ENCODE measurements around the gene SKP1.

The SKP1 gene

GRCh38 chr5:134128648-134128995 is 48.1 kb downstream of the SKP1 start:
- no peak for DNase-seq

- DNase-seq, result no peak
Observed at GRCh38 chr5:134127988-134128647, 48.6 kb downstream of the SKP1 start.

- DNase-seq, result no peak
Observed at GRCh38 chr5:134127376-134127861, 49.3 kb downstream of the SKP1 start.

GRCh38 chr5:134125039-134126015 is 51.4 kb downstream of the SKP1 start:
- DNase-seq, result peak; percentile 89

GRCh38 chr5:134124289-134125038 is 52.3 kb downstream of the SKP1 start:
- DNase-seq, result peak; percentile 84

- DNase-seq, result no peak
Observed at GRCh38 chr5:134123360-134123759, 53.4 kb downstream of the SKP1 start.

- no peak for DNase-seq
Observed at GRCh38 chr5:134122530-134122929, 54.2 kb downstream of the SKP1 start.

GRCh38 chr5:134120386-134121138 is 56.2 kb downstream of the SKP1 start:
- DNase-seq, result no peak

- no peak for DNase-seq
Observed at GRCh38 chr5:134119720-134120119, 57.0 kb downstream of the SKP1 start.

GRCh38 chr5:134118212-134118835 is 58.4 kb downstream of the SKP1 start:
- DNase-seq, result no peak

- no peak for DNase-seq
Observed at GRCh38 chr5:134116789-134117761, 59.7 kb downstream of the SKP1 start.

- no peak for DNase-seq
Observed at GRCh38 chr5:134116286-134116685, 60.5 kb downstream of the SKP1 start.

GRCh38 chr5:134115806-134116175 is 61.0 kb downstream of the SKP1 start:
- DNase-seq, result no peak

GRCh38 chr5:134114886-134115805 is 61.6 kb downstream of the SKP1 start:
- no peak for DNase-seq

- peak; percentile 81 for DNase-seq
Observed at GRCh38 chr5:134113902-134114875, 62.6 kb downstream of the SKP1 start, which contains the start of gene TCF7. Gene TCF7 (plus strand): TSS chr5:134114681. CDS start chr5:134114907, 226 bp downstream.

- DNase-seq, result no peak
Observed at GRCh38 chr5:134113363-134113889, 63.3 kb downstream of the SKP1 start.

GRCh38 chr5:134112726-134113362 is 63.9 kb downstream of the SKP1 start:
- DNase-seq, result no peak
